OCI-LY7 (cell line): Measurements from ENCODE around the gene TMEM8B. TPM values are rescaled to one million over a fixed set of nuclear protein-coding genes. Genes with fewer than 3 reads are reported as not detected.
"Not testable (repeated sequence)": the region's sequence is repeated elsewhere in the genome, so short reads cannot be mapped to it uniquely, and the experiment has no call there.

Experiments used
- BruUV-seq: library from RNA; stranded (reverse); fragments of 400-500 nt; replicated peaks from 2 replicates; lab custom pipeline; 2021; lab: Mats Ljungman, UMichigan
- CTCF ChIA-PET: fragments of 300-600 bp; sonication (Branson Sonifier 250); formaldehyde crosslinking; loops from one replicate; lab custom pipeline; 2022; ENCODE audit warnings: antibody characterized with exemption; ENCODE audit not compliant: unreplicated experiment; lab: Charles Lee
- POLR2A ChIA-PET: fragments of 300-600 bp; sonication (Branson Sonifier 250); formaldehyde crosslinking; loops from one replicate; lab custom pipeline; 2022; ENCODE audit warnings: antibody characterized with exemption; lab: Charles Lee
- DNase-seq: peaks from one replicate; pipeline ENCODE4 v3.0.0-alpha.2; 2015; ENCODE audit warnings: low spot score
- H2AFZ ChIP-seq: fragments of 200-600 bp; sonication (generic), shearing (Covaris generic); 2 replicates; pipeline ENCODE4 v1.6.1; 2014; ENCODE audit warnings: mild to moderate bottlenecking, antibody characterized with exemption, low read length, moderate library complexity
- H3K27ac ChIP-seq: fragments of 200-600 bp; sonication (generic); 2 replicates; pipeline ENCODE4 v1.5.1; 2014; ENCODE audit warnings: mixed run types, low read depth, mild to moderate bottlenecking, moderate library complexity, low read length, inconsistent platforms; ENCODE audit not compliant: poor library complexity, severe bottlenecking
- H3K36me3 ChIP-seq: fragments of 200-600 bp; sonication (generic); 2 replicates; pipeline ENCODE4 v1.6.1; 2014; ENCODE audit warnings: mild to moderate bottlenecking, antibody characterized with exemption, low read length, moderate library complexity, mixed read lengths; ENCODE audit not compliant: insufficient read depth
- H3K4me1 ChIP-seq: fragments of 200-600 bp; sonication (generic); 2 replicates; pipeline ENCODE4 v1.5.1; 2014; ENCODE audit warnings: mild to moderate bottlenecking, low read length; ENCODE audit not compliant: insufficient read depth, poor library complexity, severe bottlenecking
- H3K4me2 ChIP-seq: fragments of 200-600 bp; sonication (generic); 2 replicates; pipeline ENCODE4 v1.6.1; 2014; ENCODE audit warnings: mild to moderate bottlenecking, low read length
- H3K4me3 ChIP-seq: fragments of 200-600 bp; sonication (generic); 2 replicates; pipeline ENCODE4 v1.5.1; 2014; ENCODE audit warnings: mild to moderate bottlenecking, low read depth, low read length; ENCODE audit not compliant: poor library complexity, severe bottlenecking
- H3K79me2 ChIP-seq: fragments of 200-600 bp; sonication (generic); 2 replicates; pipeline ENCODE4 v1.6.1; 2016; ENCODE audit warnings: low read depth, mild to moderate bottlenecking, low read length, moderate library complexity, mixed read lengths; ENCODE audit not compliant: insufficient read depth
- H3K9me2 ChIP-seq: fragments of 200-600 bp; sonication (generic); 2 replicates; pipeline ENCODE4 v1.6.1; 2016; ENCODE audit warnings: mild to moderate bottlenecking, low read length, mixed read lengths; ENCODE audit not compliant: insufficient read depth
- H3K9me3 ChIP-seq: fragments of 200-600 bp; sonication (generic); 2 replicates; pipeline ENCODE4 v1.6.1; 2014; ENCODE audit warnings: mild to moderate bottlenecking, mixed run types, low read length, mixed read lengths
- H4K20me1 ChIP-seq: fragments of 200-600 bp; sonication (generic); 2 replicates; pipeline ENCODE4 v1.6.1; 2014; ENCODE audit warnings: mild to moderate bottlenecking, antibody characterized with exemption, low read length, moderate library complexity, mixed read lengths; ENCODE audit not compliant: insufficient read depth
- CTCF ChIP-seq: fragments of 200-600 bp; sonication (generic); conservative IDR thresholded peaks from 2 replicates; pipeline ENCODE4 v1.5.1; 2014; ENCODE audit warnings: mild to moderate bottlenecking, antibody characterized with exemption, low read length, moderate library complexity, mixed read lengths
- EZH2phosphoT487 ChIP-seq: fragments of 200-600 bp; sonication (generic); IDR thresholded peaks from 2 replicates; pipeline ENCODE4 v1.6.1; 2018; ENCODE audit warnings: low read depth, borderline replicate concordance, mild to moderate bottlenecking, mixed run types, antibody characterized with exemption, low read length, moderate library complexity, mixed read lengths
- intact Hi-C: fragments of 100-400 bp; cut with micrococcal nuclease; formaldehyde crosslinking; loops from one replicate; pipeline ENCODE4 v1.10.0; 2022; ENCODE audit not compliant: unreplicated experiment
- total RNA-seq, 2 experiments: library from RNA; depleted of rRNA in 1 of 2; stranded (reverse); fragments of >200 nt in 1 of 2; shearing (Covaris generic) in 1 of 2; gene quantifications; 2 replicates each; pipeline ENCODE4 v1.2.3, GENCODE V29; 2014 to 2022

Gene TMEM8B
- total RNA-seq, 2 experiments from 2014 or later = 3.1 to 15.7 TPM

GRCh38 chr9:35882996-35883395, 54.0 kb downstream of the TMEM8B start:
- no TSS peak for BruUV-seq
- CTCF ChIA-PET = interaction anchor here (0.7 to 0.8 kb wide), 2 partner anchors 35 to 48 kb away, joined by 4 read pairs; no protein-coding TSS in a partner anchor
- Histone ChIP-seq H3K9me2 (no peaks in the 10 kb centered on the region), H3K36me3 (no peaks in the 10 kb centered on the region), H4K20me1 (no peaks in the 10 kb centered on the region), H3K27ac (no peak overlapping the region), H3K4me1 (no peaks in the 10 kb centered on the region), H3K4me2 (no peak overlapping the region), H3K4me3 (no peak overlapping the region), H3K79me2 (no peaks in the 10 kb centered on the region), H2AFZ (no peak overlapping the region), H3K9me3 (no peaks in the 10 kb centered on the region)
- POLR2A ChIA-PET = no interaction called here
- intact Hi-C loops = loop anchor here (1.0 to 5.0 kb wide), 3 partner anchors 57 to 146 kb away; no protein-coding TSS in a partner anchor
- no peak for DNase-seq
- no peak for TF ChIP-seq CTCF
- TF ChIP-seq EZH2phosphoT487 = no peak

GRCh38 chr9:35884908-35885307, 55.9 kb downstream of the TMEM8B start:
- H3K79me2 ChIP-seq, H2AFZ ChIP-seq, POLR2A ChIA-PET, H3K9me2 ChIP-seq, H3K4me1 ChIP-seq, CTCF ChIA-PET, H3K9me3 ChIP-seq, H3K4me2 ChIP-seq, H3K4me3 ChIP-seq, H4K20me1 ChIP-seq, BruUV-seq, H3K27ac ChIP-seq, DNase-seq, H3K36me3 ChIP-seq: not testable (repeated sequence)
- intact Hi-C loops = loop anchor here (5.0 kb wide), 1 partner anchor 148 kb away; no protein-coding TSS in a partner anchor

GRCh38 chr9:35891646-35892045, 62.6 kb downstream of the TMEM8B start:
- peak overlapping the region; percentile 35; the same call in 1 of the 2 replicates for H2AFZ ChIP-seq
- H4K20me1 ChIP-seq = no peaks in the 10 kb centered on the region
- H3K9me3 ChIP-seq = no peaks in the 10 kb centered on the region
- H3K4me3 ChIP-seq = no peak overlapping the region
- DNase-seq = no peak
- H3K27ac ChIP-seq = no peak overlapping the region
- H3K36me3 ChIP-seq = no peaks in the 10 kb centered on the region
- TF ChIP-seq CTCF = no peak
- no peak for TF ChIP-seq EZH2phosphoT487
- BruUV-seq = no TSS peak
- POLR2A ChIA-PET = interaction anchor here (0.7 to 0.9 kb wide), 3 partner anchors 9 to 309 kb away, joined by 3 read pairs; no protein-coding TSS in a partner anchor
- intact Hi-C loops = no loop called here
- H3K9me2 ChIP-seq = no peaks in the 10 kb centered on the region
- H3K4me1 ChIP-seq = peaks cover 10% of the 10 kb centered on the region
- CTCF ChIA-PET = no interaction called here
- H3K79me2 ChIP-seq = no peaks in the 10 kb centered on the region
- no peak overlapping the region for H3K4me2 ChIP-seq
